ENCODE measurements around the gene GATAD1.

GATAD1 gene

GRCh38 chr7:92415225-92415624, 32.1 kb upstream of the GATAD1 start:
- TF ChIP-seq EZH2phosphoT487 (IDR thresholded peaks at IDR 0.05; ENCODE audit: borderline replicate concordance) (no peak), CTCF (conservative IDR thresholded peaks at IDR 0.05; ENCODE audit: low read length) (no peak)
- H3K36me3 ChIP-seq (ENCODE audit: insufficient read depth, low read length), result no peaks in the 10 kb centered on the region

GRCh38 chr7:92417913-92418312, 29.4 kb upstream of the GATAD1 start:
- Histone ChIP-seq H3F3A (ENCODE audit: low read depth) (no peaks in the 10 kb centered on the region), H3K9me2 (replicated peaks; ENCODE audit: low read depth, low read length) (no peaks in the 10 kb centered on the region), H3K4me1 (ENCODE audit: insufficient read depth, low read length, poor library complexity, severe bottlenecking) (peaks cover 9% of the 10 kb centered on the region), H3K27me3 (ENCODE audit: insufficient read depth, low read length, poor library complexity, severe bottlenecking) (peaks cover 36% of the 10 kb centered on the region), H3K9ac (ENCODE audit: low read depth, low read length, poor library complexity, severe bottlenecking) (no peak overlapping the region), H3K4me2 (ENCODE audit: low read depth, low read length, poor library complexity, severe bottlenecking) (no peak overlapping the region), H3K9me3 (ENCODE audit: insufficient read depth, low read depth, low read length) (no peaks in the 10 kb centered on the region), H4K20me1 (ENCODE audit: insufficient read depth, low read length, poor library complexity, severe bottlenecking) (no peaks in the 10 kb centered on the region), H2AFZ (ENCODE audit: low read length) (no peak overlapping the region), H3K79me2 (ENCODE audit: insufficient read depth, low read length) (no peaks in the 10 kb centered on the region), H3K36me3 (ENCODE audit: insufficient read depth, low read length) (no peaks in the 10 kb centered on the region), H3K4me3 (ENCODE audit: low read length, poor library complexity, severe bottlenecking) (no peak overlapping the region)
- no peak for TF ChIP-seq EZH2phosphoT487 (IDR thresholded peaks at IDR 0.05; ENCODE audit: borderline replicate concordance)
- TF ChIP-seq CTCF (conservative IDR thresholded peaks at IDR 0.05; ENCODE audit: low read length), result peak; percentile 61

More at GRCh38 chr7:92415225-92415624, 32.1 kb upstream of the GATAD1 start:
- no peak overlapping the region for H3K4me2 ChIP-seq (ENCODE audit: low read depth, low read length, poor library complexity, severe bottlenecking)
- no peaks in the 10 kb centered on the region for H3F3A ChIP-seq (ENCODE audit: low read depth)
- H3K9me3 ChIP-seq (ENCODE audit: insufficient read depth, low read depth, low read length), result no peaks in the 10 kb centered on the region
- no peaks in the 10 kb centered on the region for H3K79me2 ChIP-seq (ENCODE audit: insufficient read depth, low read length)
- H3K27me3 ChIP-seq (ENCODE audit: insufficient read depth, low read length, poor library complexity, severe bottlenecking), result peaks cover 59% of the 10 kb centered on the region
- H3K4me1 ChIP-seq (ENCODE audit: insufficient read depth, low read length, poor library complexity, severe bottlenecking), result no peaks in the 10 kb centered on the region
- H3K9me2 ChIP-seq (replicated peaks; ENCODE audit: low read depth, low read length), result no peaks in the 10 kb centered on the region
- H3K9ac ChIP-seq (ENCODE audit: low read depth, low read length, poor library complexity, severe bottlenecking), result no peak overlapping the region
- no peak overlapping the region for H2AFZ ChIP-seq (ENCODE audit: low read length)
- no peaks in the 10 kb centered on the region for H4K20me1 ChIP-seq (ENCODE audit: insufficient read depth, low read length, poor library complexity, severe bottlenecking)
- no peak overlapping the region for H3K4me3 ChIP-seq (ENCODE audit: low read length, poor library complexity, severe bottlenecking)

GRCh38 chr7:92421676-92422435, 25.4 kb upstream of the GATAD1 start:
- Histone ChIP-seq H3K4me3 (ENCODE audit: low read length, poor library complexity, severe bottlenecking) (no peak overlapping the region), H3K9me2 (replicated peaks; ENCODE audit: low read depth, low read length) (no peaks in the 10 kb centered on the region), H3F3A (ENCODE audit: low read depth) (no peaks in the 10 kb centered on the region), H4K20me1 (ENCODE audit: insufficient read depth, low read length, poor library complexity, severe bottlenecking) (no peaks in the 10 kb centered on the region), H3K27me3 (ENCODE audit: insufficient read depth, low read length, poor library complexity, severe bottlenecking) (no peaks in the 10 kb centered on the region), H3K36me3 (ENCODE audit: insufficient read depth, low read length) (no peaks in the 10 kb centered on the region), H2AFZ (ENCODE audit: low read length) (no peak overlapping the region), H3K4me2 (ENCODE audit: low read depth, low read length, poor library complexity, severe bottlenecking) (peak overlapping the region; percentile 1), H3K4me1 (ENCODE audit: insufficient read depth, low read length, poor library complexity, severe bottlenecking) (peaks cover 22% of the 10 kb centered on the region), H3K79me2 (ENCODE audit: insufficient read depth, low read length) (no peaks in the 10 kb centered on the region), H3K9me3 (ENCODE audit: insufficient read depth, low read depth, low read length) (no peaks in the 10 kb centered on the region), H3K9ac (ENCODE audit: low read depth, low read length, poor library complexity, severe bottlenecking) (no peak overlapping the region)
- TF ChIP-seq CTCF (conservative IDR thresholded peaks at IDR 0.05; ENCODE audit: low read length) (no peak), EZH2phosphoT487 (IDR thresholded peaks at IDR 0.05; ENCODE audit: borderline replicate concordance) (no peak)

Data from Loucy (cell line).